Measurements from ENCODE around the gene CELA1. TPM values are rescaled to one million over a fixed set of nuclear protein-coding genes. Genes with fewer than 3 reads are reported as not detected.

The CELA1 gene
- total RNA-seq, 1 donor from 2014 or later, result not detected

DNA sequence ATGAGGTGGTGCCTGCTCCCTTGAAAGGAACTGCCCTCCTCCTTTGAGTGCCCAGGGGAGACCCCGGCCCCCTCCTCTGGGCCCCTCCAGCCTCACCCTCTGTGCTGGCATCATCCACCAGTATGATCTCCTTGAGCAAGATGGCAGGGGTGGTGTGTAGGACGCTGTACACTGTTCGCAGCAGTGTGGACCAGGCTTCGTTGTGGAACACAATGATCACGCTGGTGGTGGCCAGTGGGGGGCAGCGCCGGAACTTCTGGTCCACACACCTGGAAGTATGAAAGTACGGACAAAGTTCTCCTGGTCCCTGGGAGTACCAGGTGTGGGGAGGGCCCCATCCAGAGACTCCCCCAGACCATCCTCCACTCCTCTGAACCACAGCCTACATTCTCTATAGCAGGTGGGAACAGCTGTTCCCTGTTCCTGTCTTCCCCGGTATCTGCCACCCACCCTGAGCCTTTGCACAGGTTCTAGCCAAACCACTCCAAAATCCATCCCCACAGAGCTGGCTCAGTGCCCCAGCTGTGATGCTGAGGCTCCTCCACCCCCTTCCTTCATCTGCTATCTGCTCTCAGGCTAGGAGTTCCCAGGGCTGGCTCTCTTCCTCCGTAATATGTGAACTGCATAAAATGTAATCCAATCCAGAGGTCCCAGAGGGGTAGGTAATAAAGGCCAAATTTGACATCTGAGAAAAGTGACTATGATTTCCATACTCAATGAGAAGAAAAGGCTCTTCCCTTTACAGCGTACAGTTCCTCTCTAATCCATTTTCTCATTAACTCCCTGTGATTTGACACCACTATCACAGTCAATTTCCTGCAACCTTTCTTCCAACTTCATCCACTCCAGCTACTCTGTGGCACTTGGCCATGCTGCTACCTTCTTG, 30.9 kb upstream of the CELA1 start:
- intact Hi-C loops (cut with DNase I), result no loop called here
- no peak for DNase-seq (ENCODE audit: low spot score)
- no peak for ATAC-seq

DNA sequence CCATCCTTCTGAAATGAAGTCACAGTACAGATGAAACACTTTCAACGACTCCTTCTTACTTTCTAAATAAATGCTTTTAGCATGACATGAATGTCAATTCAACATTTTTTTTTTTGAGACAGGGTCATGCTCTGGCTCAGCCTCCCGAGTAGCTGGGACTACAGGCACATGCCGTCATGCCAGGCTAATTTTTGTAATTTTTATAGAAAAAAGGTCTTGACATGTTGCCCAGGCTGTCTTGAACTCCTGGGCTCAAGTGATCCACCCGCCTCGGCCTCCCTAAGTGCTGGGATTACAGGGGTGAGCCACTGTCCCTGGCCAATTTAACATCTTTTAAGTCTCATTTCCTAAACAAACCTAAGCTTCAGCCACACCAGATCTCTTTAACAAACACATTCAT, 28.4 kb upstream of the CELA1 start:
- no peak for ATAC-seq
- intact Hi-C loops (cut with DNase I), result no loop called here
- no peak for DNase-seq (ENCODE audit: low spot score)

DNA sequence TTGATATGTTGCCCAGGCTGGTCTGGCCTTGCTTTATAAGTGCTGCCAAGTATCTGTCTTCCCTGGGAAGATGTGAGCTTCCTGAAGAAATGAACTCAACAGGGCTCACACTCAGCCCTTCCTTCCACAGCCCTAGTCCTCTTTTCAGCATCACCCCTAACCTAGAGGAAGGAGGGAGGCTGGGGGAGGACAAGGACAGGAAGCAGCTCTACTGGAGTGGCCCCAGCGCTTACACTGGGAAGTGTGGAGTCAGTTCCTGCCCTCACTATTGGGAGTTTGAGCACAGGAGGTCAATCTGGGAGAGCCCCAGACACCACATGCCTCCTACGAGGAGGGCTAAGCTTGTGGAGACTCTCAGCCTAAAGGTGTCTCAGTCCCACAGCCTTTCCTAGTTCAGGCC, 27.9 kb upstream of the CELA1 start:
- intact Hi-C loops (cut with DNase I), result no loop called here
- DNase-seq (ENCODE audit: low spot score) (no peak), ATAC-seq (no peak)

DNA sequence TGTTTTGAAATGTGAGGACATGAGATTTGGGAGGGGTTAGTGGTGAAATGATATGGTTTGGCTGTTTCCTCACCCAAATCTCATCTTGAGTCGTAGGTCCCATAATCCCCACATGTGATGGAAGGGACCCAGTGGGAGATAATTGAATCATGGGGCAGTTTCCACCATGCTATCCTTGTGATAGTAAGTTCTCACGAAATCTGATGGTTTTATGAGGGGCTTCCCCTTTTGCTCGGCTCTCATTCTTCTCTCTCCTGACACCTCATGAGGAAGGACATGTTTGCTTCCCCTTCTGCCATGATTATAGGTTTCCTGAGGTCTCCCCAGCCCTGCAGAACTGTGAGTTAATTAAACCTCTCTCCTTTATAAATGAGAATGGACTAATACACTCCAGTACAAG, 26.7 kb upstream of the CELA1 start:
- ATAC-seq, result no peak
- intact Hi-C loops (cut with DNase I), result no loop called here
- DNase-seq (ENCODE audit: low spot score), result no peak

DNA sequence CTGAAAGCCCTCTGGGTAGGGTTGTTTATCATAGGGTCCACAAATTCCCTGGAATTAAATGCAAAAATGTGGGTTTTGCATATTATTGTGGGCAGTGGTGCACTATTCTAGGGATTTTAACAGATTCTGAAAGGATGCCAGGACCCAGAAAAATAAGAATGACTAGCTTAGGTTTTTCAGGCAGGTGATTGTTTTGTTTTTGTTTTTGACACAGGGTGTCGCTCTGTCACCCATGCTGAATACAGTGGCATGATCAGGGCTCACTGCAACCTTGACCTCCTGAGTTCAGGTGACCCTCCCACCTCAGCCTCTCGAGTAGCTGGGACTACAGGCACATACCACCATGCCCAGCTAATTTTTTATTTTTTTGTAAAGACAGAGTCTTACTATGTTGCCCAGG, 25.5 kb upstream of the CELA1 start:
- intact Hi-C loops (cut with DNase I), result no loop called here
- DNase-seq (ENCODE audit: low spot score) (no peak), ATAC-seq (no peak)

DNA sequence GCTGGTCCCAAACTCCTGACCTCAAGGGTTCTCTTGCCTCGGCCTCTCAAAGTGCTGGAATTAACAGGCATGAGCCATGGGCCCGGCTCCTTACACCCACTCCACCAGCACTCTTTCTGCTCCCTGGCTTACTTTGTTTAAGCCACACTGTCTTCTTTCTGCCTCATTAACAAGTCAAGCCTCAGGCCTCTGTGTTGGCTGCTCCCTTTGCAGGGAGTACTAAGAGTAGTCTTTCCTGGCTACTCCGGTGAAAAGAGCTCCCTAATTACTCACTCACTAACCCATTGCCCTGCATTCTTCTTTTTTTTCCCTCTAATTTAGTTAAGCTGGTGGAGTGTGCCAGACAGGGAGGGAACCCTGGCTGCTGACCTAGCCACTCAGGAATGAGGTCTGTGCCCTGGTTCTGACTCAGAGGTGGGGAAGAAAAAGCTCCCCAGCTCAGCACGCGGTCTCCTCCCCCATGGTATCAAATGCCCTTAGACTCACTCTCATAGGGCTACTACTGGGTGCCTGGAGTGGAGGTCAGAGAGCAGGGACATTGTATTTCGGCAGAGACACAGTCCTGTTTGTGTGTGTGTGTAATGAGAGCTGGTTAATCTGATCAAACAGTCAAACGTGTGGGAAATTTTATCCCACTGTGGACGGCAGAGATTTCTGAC, 24.9 kb upstream of the CELA1 start:
- peak; percentile 93 for ATAC-seq

DNA sequence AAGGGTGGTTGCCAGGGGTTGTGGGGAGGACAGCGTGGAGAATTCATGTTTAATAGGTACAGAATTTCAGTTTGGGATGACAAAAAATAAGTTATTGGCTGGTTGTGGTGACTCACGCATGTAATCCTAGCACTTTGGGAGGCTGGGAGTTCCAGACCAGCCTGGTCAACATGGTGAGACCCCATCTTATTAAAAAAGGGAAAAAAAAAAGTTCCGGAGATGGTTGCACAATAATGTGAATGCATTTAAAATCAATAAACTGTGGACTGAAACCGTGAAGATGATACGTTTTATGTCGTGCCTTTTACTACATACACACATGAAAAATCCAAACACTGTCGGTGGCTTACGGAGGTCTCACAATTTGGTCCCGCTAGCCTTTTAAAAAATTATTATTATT, 24.2 kb upstream of the CELA1 start:
- intact Hi-C loops (cut with DNase I), result no loop called here
- DNase-seq (ENCODE audit: low spot score) (no peak), ATAC-seq (no peak)

More for the DNA sequence above, 24.9 kb upstream of the CELA1 start:
- intact Hi-C loops (cut with DNase I), result no loop called here
- peak; percentile 65 for DNase-seq (ENCODE audit: low spot score)

DNA sequence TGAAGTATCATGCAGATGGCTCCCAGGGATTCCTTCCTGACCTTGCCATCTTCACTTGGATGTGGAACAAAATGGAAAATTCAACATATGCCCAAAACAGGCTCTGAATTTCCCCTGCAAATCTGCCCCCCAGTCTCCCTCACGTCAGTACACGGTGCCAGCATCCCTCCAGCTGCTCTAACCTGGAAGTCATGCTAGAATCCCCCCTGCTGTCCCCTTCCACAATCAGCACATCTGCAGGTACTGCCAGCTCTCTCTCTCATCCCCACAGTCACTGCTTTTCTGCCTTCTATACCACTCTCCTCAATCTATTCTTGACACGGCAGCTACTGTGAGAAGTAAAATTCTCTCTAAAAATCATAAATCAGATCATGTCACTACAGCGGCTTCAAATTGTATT, 23.1 kb upstream of the CELA1 start:
- DNase-seq (ENCODE audit: low spot score) (no peak), ATAC-seq (no peak)
- intact Hi-C loops (cut with DNase I), result no loop called here

DNA sequence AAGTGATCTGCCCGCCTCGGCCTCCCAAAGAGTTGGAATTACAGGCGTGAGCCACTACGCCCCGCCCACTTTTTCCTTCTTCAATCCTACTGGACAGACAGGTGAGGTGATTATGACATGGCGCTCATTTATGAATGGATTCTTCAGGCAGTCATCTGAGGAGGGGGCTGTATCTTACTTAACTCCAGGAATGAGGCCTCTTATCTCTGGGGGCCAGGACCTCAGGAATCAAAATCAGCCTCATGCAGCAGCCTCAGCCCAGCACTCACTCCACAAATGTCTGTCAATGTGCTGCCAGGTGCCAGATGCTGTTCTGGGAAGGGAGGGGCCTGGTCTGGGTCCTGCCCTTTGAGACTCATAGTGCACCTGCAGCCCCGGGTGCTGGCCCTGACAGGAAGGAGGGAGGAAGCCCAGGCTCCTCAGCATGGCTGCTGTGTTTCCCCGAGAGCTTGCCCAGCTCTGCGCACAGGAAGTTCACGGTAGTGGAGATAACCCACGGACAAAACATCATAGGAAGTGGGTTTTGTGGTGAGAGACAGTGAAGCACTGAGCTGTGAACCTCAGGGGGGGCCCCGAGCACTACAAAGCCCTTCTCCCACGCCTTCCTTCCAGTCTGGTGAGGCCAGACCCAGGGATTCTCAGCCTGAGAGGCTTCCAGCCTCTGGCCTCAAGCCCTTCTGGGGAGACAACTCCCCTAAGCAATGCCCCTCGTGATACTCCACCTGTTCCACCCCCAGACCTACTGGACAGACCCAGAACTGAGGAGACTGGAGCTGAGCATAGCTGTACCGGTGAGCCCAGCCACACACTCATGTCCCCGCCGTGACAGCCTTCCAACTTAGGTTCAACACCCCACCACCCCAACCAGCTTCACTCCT, 22.4 kb upstream of the CELA1 start:
- DNase-seq (ENCODE audit: low spot score) (no peak), ATAC-seq (peak; percentile 62)
- intact Hi-C loops (cut with DNase I), result no loop called here

DNA sequence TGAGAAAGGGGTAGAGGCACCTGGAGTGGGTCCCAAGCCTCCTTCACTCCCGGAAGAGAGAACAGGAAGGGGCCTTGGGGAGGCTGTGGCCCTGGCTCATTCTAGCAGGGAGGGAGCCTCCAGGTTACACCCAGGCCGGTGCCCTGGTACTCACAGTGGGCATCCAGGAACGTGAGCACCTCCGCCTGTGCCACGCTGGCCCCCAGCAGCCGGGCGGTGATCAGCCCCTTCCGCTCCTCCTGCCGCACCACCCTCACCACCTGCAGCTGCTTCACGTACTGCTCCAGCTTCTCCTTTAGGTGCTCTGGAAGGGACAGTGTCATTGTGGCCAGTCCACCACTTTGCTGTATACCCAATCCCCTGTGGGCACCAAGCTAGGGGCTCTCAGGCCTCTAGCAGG, 18.8 kb upstream of the CELA1 start:
- DNase-seq (ENCODE audit: low spot score), result no peak
- intact Hi-C loops (cut with DNase I), result no loop called here
- ATAC-seq, result no peak

DNA sequence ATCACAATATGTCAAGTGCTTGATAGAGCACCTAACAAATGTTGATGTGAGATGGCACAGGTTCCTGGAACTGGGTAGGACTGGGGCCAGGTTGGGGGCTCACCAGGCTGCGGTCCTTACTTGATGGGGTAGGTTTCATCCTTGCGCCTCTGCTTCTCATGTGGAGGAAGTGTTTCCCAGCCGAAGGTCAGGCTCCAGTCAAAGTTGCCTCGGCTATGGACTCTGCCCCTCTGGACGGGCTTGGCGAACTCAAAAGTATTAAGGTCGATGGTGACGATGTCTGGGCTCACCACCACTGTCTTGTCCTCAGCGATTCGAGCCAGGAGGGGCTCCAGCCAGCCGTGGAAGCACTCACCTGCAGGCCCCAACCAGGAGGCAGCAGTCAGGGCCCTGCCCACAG, 17.5 kb upstream of the CELA1 start:
- intact Hi-C loops (cut with DNase I), result no loop called here
- no peak for ATAC-seq
- DNase-seq (ENCODE audit: low spot score), result no peak

DNA sequence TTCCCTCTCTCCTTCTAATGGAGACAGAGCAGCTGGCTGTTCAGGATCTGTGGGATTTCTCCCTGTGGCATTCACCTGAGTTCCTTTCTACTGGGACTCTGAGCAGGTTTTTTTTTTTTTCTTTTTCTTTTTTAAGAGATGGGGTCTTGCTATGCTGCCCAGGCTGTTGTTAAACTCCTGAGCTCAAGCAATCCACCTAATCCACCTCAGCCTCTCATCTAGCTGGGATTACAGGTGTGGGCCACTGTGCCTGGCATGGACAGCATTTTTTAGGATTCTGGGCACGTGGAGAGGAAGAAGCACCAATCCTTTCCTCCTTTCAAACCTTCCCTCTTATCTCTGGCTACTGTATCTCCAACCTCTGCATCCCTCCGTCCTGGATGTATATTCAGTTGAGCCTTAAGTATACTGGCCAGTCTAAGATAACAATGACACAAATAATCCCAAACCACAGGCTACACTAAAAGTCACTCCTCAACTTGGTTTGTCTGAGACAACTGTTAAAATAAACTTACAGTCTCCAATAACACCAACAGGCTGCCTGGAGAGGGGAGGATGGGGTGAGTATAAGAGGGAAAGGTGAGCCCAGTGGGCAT, 16.4 kb upstream of the CELA1 start:
- ATAC-seq (no peak), DNase-seq (ENCODE audit: low spot score) (no peak)
- intact Hi-C loops (cut with DNase I), result no loop called here

DNA sequence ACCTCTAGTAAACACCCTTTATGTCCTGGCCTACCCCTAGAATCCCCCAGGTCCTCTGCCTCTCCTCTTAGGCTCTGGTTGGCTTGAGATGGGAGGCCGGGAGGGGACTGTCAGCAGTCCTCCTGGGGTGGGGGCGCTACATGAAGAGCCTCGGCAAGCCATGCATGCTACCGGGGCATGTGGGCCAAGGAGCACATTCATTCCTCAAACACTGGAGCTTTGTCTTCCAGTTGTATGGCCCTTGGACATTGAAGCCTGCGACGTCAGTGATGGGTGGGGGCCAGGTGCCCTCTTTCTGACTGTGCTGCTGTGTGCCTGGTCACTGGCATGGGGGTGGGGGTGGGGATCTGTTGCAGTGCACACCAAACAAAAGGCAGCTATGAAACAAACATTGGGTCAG, 15.8 kb upstream of the CELA1 start:
- DNase-seq (ENCODE audit: low spot score) (no peak), ATAC-seq (peak; percentile 38)
- intact Hi-C loops (cut with DNase I), result no loop called here

DNA sequence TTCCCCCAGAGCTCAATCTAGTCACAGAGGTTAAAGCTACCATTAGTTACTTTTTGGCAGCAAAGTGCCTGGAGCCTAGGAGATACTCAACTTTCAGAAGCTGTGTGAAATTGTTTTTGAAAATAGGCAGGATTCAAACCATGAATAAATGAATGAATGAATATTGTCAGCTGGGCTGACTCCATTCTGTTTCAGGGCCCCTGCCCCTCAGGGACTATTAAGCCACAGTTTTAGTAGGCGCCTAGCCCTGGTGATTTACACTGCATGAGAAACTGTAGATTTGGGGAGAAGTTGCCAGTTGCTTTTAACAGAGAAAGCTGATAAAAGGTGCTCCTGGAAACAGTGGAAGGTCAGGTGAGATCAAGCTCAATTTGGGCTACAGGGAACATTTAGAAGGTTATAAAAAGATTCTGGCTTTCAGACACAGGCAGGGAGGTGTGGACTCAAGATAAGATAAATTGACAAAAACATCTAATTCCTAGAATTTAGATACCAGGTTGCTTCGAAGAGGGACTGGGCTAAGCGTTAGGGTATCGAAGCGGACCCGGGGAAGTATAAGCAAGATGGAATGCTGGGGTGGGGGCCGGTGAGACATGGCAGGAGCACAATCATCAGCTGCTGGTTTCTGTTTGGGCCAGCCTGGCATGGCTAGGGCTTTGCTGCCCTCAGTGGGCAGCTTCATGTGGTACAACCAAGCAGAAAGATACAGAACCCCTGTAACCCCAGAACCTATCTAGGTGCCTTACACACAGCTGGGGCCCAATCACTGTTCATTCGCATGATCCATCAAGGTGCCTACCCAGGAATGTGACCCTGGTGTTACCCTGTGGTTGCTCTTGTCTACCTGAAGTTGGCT, 14.9 kb upstream of the CELA1 start:
- DNase-seq (ENCODE audit: low spot score) (no peak), ATAC-seq (peak; percentile 37)
- intact Hi-C loops (cut with DNase I), result no loop called here

DNA sequence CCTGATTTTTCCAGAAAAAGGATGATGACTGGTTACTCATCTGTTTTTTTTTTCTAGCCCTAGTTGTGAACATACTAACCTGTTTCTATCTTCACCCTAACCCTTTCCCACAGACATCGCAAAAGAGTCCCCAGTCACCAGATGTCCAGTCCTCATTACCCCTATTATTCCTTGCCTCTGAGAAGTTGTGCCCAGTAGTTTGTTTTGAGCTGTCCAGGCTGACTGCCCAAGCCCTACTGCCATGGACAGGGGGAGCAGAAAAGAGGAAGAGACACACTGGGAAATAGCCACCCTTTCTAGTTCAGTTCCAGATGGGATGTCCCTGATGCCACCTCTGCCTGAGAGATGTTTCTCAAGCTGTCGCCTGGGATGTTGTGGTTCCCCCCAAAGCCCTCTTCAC, 13.8 kb upstream of the CELA1 start:
- DNase-seq (ENCODE audit: low spot score), result no peak
- intact Hi-C loops (cut with DNase I), result no loop called here
- no peak for ATAC-seq

DNA sequence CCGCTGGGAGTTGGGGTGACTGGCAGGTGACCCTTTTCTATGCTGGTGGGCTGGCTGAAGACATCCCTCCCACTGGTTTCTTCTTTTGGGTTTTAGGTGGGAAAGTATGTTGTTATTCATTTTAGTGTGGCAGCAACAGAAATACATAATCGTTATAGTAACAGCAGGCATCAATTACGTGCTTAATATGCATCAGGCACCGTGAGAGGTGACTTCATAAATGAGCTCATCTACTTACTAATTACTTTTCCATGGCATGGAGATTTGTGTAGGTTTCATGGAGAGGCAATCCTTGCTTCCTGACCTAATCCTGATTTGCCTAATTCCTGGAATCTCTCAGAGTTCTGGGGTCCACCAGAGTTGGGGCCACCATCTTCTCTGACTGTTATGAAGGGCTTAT, 13.4 kb upstream of the CELA1 start:
- intact Hi-C loops (cut with DNase I), result no loop called here
- ATAC-seq (no peak), DNase-seq (ENCODE audit: low spot score) (no peak)

DNA sequence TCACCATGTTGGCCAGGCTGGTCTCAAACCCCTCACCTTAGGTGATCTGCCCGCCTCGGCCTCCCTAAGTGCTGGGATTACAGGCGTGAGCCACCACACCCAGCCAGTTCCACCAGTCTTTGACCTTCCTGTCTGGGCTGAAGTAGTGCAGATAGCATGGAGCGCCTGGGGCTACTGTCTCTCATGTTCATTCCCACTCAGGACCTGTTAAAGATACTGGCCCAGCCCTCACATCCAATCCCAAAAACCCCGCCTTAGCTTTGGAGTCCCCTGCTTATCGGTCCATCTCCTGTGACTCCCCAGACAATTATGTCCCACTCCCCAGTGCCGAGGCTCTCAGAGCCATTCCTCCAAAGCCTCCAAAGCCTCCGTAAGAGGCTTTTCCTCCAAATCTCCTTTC, 12.0 kb upstream of the CELA1 start:
- DNase-seq (ENCODE audit: low spot score) (no peak), ATAC-seq (no peak)
- intact Hi-C loops (cut with DNase I), result no loop called here

DNA sequence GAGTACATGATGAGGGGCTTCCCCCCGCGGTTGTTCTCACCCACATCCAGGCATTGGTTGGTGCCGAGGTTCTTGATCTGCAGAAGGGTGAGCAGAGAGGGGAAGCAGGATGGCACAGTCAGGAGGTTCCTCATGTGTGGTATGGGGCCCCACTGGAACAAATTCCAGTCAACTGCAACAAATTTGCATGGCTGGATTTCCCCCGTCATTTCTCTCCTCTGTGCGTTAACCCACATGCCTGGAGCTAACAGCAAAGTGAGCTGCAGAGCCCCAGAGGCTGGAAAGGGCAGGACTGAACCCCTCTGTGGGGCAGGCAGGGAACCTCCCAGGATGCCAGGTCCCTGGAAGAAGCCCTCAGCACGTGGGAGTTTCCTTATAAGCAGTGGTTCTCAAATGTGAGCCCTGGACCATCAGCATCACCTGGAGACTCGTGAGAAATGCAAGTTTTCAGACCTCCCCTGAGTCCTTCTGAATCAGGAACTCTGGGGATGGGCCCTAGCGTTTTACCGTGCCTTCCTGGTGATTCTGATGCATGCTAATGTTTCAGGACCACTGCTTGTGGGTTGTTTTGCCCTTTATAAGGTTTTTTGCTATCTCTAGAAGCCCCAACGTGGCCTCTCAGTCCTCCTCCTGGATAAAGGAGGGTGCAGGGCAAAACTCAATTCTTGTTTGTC, 11.0 kb upstream of the CELA1 start:
- no peak for DNase-seq (ENCODE audit: low spot score)
- ATAC-seq, result no peak
- intact Hi-C loops (cut with DNase I), result no loop called here
